ENCODE results near the gene BUD23.
"Not testable (repeated sequence)": the region's sequence is repeated elsewhere in the genome, so short reads cannot be mapped to it uniquely, and the experiment has no call there.

Gene BUD23

DNA sequence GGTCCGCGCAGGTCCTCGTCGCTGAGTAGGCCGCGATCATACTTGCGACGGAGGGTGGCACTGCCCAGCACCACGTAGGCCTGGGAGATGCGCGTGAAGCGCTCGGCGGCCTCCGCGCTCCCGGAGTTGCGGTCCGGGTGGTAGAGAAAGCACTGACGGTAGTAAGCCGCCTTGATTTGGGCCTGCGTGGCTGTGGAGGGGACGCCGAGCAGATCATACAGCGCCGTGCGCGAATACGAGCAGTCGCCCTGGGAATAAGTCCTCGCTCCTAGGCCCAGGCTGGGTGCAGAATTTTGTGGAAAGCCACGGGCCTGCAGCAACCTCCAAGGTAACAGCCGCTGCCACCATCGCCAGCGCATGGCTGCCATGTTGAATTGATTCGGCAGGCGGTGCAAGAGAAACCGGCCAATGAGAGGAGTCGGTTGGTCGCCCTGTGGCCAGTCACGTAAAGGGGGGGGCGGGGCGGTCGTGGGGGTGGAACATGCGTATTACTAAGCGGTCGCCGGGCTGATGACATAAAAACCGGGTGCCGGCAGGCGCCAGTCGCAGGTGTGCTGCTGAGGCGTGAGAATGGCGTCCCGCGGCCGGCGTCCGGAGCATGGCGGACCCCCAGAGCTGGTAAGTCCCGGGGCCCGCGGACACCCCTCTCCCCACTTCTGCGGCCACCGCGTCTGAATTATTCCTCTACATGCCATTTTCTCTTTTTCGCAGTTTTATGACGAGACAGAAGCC lies at the start of gene BUD23, which contains the start of gene DNAJC30:
BUD23 (plus strand) TSS at position 542 of the 732 bp plus-strand sequence; CDS start at position 571, 29 bp downstream.
DNAJC30 (minus strand) TSS at position 398 of the 732 bp plus-strand sequence; CDS start at position 368, 30 bp downstream.
- DNase-seq, result peak; percentile 97

DNA sequence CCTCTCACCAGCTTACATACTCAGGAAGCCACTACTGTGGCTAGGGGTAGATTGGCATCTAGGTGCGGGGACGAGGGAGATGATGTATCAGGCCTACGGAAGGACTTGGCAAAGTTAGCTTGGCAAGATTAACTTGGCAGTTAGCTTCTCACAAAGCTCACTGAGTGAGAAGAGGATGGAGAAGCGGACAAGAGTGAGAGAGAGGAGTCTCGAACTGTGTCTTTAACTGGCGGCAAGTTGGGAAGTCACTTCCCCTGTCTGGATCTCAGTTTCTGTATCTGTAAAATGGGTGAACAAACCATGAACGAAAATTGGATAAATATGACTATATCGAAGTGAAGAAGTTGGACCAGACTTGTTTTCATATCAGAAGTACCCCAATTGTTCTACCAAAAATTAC lies 49.6 kb upstream of the BUD23 start:
- no peak for DNase-seq

DNA sequence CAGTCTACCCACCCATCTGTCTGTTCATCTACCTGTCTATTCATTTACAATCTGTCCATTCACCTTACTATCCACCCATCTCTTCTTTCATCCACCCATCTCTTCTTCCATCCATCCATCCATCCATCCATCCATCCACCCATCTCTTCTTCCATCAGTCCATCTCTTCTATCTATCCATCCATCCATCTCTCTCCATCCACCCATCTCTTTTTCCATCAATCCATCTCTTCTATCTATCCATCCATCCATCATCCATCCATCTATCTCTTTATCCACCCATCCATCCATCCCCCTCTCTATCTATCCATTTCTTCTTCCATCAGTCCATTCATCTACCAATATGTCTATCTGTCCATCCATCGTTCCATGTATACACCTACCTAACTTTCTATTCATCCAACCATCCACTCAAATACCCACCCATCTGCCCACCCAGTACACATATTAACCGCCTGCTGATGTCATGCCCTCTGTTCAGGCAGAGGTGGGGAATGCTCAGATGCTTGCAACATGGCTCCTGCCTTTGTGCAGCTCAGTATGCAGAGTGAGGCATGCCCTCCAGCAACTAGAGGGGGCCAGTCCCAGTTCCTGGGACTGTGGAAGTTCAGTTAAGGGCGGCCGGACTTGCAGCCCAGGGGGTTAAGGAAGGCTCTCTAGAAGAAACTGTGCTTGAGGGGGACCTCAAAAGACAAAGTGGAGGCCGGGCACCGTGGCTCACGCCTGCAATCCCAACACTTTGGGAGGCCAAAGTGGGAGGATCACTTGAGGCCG lies 47.8 kb upstream of the BUD23 start:
- DNase-seq, result no peak

DNA sequence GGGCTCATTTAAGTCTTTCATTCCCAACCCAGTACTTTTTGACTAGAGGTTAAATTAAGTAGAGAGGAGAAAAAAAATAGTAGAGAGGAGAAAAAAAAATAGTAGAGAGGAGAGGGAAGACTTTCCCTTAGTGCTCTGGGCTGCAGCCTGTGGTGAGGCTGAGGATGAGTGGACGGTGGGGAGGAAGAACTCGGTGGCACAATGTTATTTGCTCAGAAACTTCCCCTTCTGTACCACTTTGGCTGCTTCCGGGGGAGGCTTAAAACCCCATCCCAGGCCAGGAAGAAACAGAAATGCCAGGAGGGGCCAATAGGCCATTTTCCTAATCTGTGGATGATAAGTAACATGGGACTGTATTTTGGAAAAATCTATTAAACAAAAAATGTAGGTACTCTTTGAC lies 44.5 kb upstream of the BUD23 start:
- no peak for DNase-seq

DNA sequence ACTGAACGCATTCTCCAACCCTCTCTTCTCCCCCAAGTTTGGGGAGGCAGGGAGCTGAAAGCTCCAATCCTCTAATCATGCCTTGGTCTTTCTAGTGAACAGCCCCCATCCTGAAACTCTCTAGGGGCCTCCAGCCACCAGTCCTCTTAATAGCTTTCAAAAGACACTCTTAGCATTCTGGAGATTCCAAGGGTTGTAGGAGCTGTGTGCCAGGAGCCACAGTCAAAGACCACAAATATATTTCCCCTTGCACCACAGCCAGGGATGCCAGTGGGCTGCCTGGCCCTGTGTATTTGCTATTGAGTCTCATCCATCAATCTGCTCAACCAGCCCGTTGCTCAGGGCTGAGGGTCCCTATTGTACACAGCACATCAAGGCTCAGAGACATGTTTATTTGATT lies 40.6 kb upstream of the BUD23 start:
- no peak for DNase-seq

GRCh38 chr7:73644688-73645286 lies 38.6 kb upstream of the BUD23 start:
- DNase-seq, result no peak

GRCh38 chr7:73645643-73646174 lies 37.7 kb upstream of the BUD23 start:
- no peak for DNase-seq

GRCh38 chr7:73646785-73647724 lies 36.3 kb upstream of the BUD23 start:
- DNase-seq, result no peak

GRCh38 chr7:73647725-73648592 lies 35.4 kb upstream of the BUD23 start:
- DNase-seq, result peak; percentile 53

- DNase-seq, result no peak
Measured at GRCh38 chr7:73648593-73649332, 34.6 kb upstream of the BUD23 start.

DNA sequence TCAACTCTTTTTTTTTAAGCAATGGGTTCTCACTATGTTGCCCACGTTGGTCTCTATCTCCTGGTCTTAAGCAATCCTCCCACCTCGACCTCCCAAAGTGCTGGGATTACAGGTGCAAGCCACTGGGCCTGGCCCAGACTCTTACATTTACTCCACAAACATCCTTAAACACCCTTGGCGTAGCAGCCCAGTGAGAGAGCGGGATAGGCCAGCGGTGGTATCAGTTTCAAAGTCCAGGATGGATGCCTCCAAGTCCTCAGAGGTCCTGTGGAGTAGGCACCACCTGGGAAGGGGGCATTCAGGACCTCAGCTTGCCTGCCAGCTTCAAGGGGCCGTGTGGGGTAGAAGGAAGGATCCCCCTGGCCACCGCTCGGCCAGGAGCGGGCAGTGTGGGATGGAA lies 33.8 kb upstream of the BUD23 start:
- DNase-seq, result no peak

DNA sequence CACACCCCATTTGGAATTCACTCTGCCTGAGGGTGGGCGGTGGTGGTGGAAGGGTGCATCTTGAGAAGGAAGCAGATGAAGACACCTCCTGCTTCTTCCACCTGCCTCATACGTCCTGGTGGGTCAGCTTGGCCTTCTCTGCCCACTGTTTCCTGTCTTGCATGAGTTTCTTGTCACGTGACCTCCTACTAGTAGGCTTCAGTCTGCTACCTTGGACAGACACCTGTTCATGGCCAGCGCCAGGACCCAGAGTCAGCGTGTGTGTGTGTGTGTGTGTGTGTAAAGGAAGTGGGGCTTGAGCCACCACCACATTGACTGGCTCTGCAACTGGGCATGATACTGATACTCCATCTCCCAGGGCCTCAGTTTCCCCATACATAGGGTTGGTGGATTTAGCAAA lies 32.9 kb upstream of the BUD23 start:
- no peak for DNase-seq

- no peak for DNase-seq
Measured at GRCh38 chr7:73652541-73652949, 30.9 kb upstream of the BUD23 start.

GRCh38 chr7:73655309-73655708 lies 28.1 kb upstream of the BUD23 start:
- not testable (repeated sequence) for DNase-seq

DNA sequence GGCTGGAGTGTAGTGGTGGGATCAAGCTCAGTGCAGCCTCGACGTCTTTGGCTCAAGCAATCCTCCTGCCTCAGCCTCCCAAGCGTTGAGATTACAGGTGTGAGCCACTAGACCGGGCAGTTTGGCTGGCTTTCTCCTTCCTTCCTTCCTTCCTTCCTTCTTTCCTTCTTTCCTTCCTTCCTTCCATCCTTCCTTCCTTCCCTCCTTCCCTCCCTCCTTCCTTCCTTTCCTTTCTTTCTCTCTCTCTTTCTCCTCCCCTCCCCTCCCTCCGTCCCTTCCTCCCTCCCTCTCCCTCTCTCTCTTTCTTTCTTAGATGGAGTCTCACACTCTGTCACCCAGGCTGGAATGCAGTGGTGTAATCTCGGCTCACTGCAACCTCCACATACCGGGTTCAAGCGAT lies 23.4 kb upstream of the BUD23 start:
- DNase-seq, result no peak

DNA sequence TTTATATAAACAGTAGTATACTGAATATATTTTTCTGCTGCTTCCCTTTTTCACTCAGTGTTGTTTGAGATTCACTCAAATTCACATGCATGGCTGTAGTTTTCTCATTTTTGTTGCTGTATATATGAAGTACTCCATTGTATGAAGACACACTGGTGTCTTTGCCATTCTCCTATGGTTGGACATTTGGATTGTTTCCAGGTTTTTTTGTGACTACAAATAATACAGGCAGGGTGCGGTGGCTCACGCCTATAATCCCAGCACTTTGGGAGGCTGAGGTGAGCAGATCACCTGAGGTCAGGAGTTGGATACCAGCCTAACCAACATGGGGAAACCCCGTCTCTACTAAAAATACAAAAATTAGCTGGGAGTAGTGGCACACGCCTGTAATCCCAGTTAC lies 22.8 kb upstream of the BUD23 start:
- DNase-seq, result not testable (repeated sequence)

- no peak for DNase-seq
Measured at GRCh38 chr7:73663033-73663432, 20.4 kb upstream of the BUD23 start.

GRCh38 chr7:73667344-73668102 lies 15.9 kb upstream of the BUD23 start, which contains the start of gene VPS37D:
Gene VPS37D (plus strand): TSS chr7:73667831. CDS start chr7:73667959, 128 bp downstream.
- peak; percentile 76 for DNase-seq

DNA sequence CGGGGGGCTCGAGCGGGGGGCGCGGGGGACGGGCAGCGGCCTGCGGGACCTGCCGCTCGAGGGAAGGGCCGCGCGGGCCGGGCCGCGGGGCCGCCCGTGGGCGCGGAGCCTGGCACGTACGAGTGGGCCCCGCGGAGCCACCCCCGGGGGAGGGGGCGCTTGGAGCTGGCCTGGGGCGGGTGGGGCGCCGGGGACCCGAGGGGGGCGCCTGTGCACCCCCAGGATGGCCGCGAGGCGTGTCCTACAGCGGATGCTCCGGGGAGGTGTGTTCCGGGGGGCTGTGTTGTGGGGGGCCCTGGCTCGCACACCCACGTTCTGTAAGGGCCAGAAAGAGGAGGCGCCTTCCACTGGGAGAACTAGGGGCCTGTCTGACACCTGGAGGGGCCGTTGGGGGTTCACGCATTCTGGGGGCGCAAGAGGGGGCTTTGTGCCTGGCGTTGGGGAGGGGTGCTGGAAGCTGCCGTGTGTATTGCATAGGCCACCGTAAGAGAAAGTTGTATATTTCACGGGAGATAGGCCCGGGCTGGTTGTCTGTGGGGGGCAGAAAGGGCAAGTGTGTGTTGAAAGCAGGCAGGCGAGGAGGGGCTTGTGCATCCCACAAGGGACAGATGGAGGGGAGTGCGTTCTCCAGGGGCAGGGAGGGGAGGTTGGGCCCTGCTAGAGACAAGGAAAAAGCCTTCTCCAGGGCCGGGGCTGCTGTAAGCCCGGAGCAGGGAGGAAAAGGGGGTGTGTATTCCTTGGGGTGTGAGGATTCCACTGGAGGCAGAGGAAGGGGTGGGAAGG lies 15.1 kb upstream of the BUD23 start:
- no peak for DNase-seq
